GM04503 (cell line): Measurements from ENCODE around the gene GMEB2.
"Not testable (repeated sequence)": the region's sequence is repeated elsewhere in the genome, so short reads cannot be mapped to it uniquely, and the experiment has no call there.

Experiments used
- DNase-seq: peaks from one replicate; pipeline ENCODE4 v3.0.0-alpha.2; 2012; ENCODE audit warnings: low read depth

GMEB2 gene, protein sequence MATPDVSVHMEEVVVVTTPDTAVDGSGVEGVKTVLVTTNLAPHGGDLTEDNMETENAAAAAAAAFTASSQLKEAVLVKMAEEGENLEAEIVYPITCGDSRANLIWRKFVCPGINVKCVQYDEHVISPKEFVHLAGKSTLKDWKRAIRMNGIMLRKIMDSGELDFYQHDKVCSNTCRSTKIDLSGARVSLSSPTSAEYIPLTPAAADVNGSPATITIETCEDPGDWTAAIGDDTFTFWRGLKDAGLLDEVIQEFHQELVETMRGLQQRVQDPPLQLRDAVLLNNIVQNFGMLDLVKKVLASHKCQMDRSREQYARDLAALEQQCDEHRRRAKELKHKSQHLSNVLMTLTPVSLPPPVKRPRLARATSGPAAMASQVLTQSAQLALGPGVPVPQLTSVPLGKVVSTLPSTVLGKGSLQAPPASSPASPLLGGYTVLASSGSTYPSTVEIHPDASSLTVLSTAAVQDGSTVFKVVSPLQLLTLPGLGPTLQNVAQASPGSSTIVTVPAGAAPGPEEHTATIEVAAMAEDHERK

DNA sequence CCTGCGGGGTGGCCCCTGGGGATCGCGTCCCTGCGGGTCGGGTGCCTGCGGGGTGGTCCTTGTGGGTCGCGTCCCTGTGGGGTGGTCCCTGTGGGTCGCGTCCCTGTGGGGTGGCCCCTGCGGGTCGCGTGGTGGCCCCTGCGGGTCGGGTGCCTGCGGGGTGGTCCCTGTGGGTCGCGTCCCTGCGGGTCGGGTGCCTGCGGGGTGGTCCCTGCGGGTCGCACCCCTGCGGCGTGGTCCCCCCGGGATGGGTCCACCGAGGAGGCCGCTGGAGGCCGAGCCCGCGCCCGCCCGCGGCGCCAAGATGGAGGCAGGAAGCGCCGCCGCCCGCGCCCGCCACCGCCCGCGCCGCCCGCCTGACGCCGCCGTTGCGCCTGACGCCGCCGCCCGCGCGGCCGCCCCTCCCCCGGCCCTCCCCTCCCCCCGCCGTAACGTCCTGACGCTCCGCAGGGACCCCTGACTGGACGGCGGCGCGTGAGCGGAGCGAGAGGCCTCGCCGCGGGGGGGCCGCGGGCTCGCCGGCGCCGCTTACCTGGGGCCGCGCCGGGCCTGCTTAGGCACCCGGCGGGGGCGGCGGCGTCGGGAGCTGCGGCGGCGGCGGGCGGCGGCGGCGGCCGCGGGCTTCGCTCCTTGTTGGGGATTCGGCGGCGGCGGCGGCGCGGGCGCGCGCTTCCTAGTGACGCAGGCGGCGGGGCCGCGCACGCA lies at the start of gene GMEB2:
Gene GMEB2, minus strand, starts transcription at position 678 of the 705 bp plus-strand sequence. CDS start 7,704 bp downstream, outside the sequence.
- no peak for DNase-seq

GRCh38 chr20:63675681-63676368 lies 48.9 kb upstream of the GMEB2 start:
- no peak for DNase-seq

GRCh38 chr20:63673951-63674350 lies 47.0 kb upstream of the GMEB2 start:
- DNase-seq, result no peak

DNA sequence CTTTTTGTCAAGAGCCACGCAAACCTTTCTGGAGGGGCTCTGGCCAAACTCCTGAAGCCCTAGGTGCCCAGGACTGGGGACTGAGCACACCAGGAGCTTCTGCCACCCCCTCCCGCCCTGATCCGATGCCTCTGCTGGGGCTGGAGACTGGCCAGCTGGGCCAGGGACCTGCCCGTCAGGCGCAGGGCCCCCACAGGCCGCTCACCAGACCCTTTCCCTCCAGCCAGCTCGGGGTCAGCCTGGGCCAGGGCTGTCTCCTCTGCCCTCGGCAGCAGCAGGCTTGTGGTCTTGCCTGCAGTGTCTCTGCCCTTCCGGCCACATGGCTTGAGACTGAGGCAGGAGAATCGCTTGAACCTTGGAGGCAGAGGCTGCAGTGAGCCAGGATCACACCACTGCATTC lies 45.8 kb upstream of the GMEB2 start:
- no peak for DNase-seq

DNA sequence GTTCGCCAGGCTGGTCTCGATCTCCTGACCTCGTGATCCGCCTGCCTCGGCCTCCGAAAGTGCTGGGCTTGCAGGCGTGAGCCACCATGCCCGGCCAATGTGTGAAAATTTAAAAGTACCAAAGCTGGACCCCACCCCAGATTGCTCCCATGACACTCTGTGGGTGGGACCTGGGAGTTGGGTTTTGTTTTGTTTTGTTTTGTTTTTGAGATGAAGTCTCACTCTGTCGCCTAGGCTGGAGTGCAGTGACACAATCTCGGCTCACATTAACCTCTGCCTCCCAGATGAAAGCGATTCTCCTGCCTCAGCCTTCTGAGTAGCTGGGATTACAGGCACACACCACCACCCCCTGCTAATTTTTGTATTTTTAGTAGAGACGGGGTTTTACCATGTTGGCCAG lies 44.8 kb upstream of the GMEB2 start:
- not testable (repeated sequence) for DNase-seq

DNA sequence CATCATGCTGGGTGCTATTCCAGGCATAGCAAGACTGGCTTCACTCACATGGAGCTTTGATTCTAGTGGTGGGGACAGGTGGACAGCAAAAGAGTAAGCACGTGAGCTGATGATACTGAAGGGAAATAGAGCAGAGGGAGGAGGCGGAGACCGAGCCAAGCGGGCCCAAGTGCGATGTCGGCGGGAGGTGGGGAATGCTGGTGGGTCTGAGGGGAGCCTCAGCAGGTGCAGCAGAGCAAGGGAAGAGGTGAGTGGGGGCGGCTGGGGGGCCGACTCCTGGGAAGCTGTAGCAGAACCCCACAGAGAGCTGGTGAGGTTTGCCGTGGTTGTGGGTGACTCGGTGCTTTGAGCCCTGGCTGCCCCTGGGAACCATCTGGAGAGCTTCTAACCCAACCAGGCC lies 41.5 kb upstream of the GMEB2 start:
- DNase-seq, result no peak

DNA sequence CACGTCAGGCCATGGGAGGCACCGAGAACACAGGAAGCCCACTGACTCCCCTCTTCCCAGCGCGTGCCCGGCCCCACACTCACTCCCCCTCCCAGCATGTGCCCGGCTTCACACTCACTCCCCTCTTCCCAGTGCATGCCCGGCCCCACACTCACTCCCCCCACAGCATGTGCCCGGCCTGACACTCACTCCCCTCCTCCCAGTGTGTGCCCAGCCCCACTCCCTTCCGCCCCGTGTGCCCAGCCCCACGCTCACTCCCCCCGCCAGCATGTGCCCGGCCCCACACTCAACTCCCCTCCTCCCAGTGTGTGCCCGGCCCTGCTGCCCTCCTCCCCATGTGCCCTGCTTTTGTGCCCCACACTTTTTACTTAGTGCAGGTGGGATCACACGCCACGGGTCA lies 41.0 kb upstream of the GMEB2 start:
- no peak for DNase-seq

DNA sequence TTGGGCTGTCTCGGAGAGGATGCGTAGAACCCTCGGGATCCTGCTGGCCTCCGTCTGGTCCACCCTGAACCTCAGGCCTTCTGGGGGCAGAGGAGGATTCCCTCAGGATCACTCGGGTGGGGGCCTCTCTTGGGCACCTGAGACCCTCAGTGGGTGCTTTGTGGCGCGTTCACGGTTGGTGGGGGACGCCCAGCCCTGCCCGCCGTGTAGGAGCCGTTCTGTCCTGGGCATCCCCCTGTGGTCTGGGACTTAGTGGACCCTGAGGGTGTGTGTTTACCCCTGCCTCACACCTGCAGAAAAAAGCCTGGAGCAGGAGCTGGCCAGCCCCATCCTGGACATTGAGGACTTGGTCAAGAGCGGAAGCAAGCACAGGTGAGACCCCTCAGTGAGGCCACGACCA lies 38.8 kb upstream of the GMEB2 start:
- DNase-seq, result no peak

- no peak for DNase-seq
These were observed 38.1 kb upstream of the GMEB2 start for GRCh38 chr20:63664861-63665594.

- no peak for DNase-seq
These were observed 37.4 kb upstream of the GMEB2 start for GRCh38 chr20:63664143-63664851.

DNA sequence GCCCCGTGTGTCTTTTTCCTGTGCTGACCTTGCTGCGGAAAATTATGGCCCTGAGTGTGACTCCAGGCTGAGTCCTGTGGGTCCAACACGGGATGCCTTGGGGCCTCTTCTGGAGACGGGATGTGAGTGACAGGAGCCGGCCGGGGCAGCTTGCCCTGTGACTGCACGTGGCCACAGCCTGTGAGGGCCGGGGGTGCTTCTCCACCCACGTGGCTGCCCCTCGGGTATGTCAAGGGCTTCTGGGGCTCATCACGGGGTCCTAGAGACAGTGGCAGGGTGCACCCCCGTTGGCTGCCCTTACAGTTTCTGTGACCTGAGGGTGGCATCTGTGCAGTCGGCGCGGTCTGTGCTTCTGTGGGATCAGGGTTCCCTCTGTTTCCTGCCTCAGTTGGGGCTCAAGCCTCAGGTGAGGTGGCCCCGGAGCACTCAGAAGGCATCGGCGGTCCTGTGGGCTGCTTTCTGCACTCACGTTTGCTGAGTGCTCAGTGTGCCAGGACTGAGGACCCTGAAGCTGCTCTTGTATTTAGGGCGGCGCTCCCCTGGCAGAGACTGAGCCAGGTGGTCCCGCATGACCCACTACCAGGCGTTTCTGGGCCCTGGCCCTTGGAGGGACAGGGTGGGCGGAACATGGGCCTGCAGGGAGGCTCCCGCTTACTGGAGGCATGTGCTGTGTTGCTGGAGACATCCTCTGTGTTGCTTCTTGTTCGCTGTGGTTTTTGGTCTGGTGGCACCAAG lies 36.6 kb upstream of the GMEB2 start:
- DNase-seq, result no peak

- no peak for DNase-seq
These were observed 35.9 kb upstream of the GMEB2 start for GRCh38 chr20:63662813-63663189.

DNA sequence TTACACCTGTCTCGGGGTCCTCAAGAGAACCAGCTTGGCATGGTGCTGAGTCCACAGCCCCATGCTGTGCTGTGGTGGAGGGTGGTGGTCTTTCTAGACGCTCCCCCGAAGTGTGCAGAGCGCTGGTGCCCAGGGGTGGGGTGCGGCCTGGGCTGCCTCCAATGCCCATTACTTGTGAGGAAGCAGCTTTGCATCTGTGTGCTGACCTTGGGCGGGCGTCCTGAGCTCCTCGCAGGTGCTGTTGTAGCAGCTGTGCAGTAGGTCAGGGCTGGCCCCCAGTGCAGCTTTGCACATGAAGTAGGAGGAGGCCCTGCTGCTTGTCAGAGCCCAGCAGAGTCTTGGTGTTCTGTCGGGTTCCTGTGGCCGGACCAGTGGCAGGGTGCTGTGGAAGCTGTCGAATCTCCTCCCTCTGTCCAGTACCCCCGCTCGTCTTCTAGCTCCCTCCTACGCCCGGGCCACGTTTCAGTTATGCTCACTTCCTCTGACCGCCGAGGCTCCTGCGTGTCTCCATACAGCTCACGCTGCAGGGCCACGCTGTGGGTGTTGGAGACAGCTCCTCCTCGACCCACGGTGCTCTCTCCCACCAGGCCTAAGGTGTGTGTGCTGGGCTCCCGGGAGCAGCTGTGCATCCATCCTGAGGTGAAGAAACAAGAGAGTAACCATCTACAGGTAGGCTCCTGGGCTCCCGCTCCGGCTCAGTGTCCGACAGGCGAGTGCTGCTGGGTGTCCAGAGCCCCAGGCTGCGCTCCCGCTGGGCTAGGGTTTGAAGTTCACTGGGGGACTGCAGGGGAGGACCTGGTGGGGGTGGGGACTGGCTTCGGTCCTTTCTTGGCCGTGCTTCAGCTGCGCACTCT lies 35.3 kb upstream of the GMEB2 start:
- DNase-seq, result no peak

- DNase-seq, result no peak
These were observed 34.2 kb upstream of the GMEB2 start for GRCh38 chr20:63661108-63661507.

- no peak for DNase-seq
These were observed 33.7 kb upstream of the GMEB2 start for GRCh38 chr20:63660622-63661021.

DNA sequence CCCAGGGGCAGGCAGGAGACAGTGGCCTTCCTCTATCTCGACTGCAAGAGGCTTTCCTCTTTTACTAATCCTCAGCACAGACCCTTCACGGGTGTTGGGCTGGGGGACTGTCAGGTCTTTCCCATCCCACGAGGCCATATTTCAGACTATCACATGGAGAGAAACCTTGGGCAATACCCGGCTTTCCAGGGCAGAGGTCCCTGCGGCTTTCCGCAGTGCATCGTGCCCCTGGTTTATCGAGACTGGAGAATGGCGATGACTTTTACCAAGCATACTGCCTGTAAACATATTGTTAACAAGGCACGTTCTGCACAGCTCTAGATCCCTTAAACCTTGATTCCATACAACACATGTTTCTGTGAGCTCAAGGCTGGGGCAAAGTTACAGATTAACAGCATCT lies 33.3 kb upstream of the GMEB2 start:
- DNase-seq, result not testable (repeated sequence)

- no peak for DNase-seq
These were observed 32.5 kb upstream of the GMEB2 start for GRCh38 chr20:63659370-63659769.

DNA sequence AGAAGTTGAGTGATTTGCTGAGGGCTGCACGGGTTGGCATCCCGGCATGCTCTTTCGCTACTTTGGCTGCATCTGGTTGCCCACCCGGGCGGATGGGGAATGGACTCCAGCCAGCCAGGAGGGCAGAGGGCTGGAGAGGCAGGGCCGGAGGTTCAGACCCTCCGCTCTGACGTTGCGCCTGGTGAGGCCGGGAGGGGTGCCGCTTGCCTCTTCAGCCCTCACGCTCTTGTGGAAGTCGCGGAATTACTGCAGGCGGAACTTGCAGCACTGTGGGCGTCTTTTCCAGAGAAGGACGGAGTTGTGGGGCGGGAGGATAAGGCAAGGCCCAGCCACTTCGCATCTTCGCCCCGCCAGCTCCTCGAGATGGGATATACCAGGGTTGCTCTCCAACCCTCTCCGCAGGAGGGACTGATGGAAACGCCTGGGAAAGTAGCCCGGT lies 31.9 kb upstream of the GMEB2 start:
- DNase-seq, result peak; percentile 14

GRCh38 chr20:63657937-63658748 lies 31.2 kb upstream of the GMEB2 start, which contains the start of gene RTEL1:
Gene RTEL1, plus strand, starts transcription at chr20:63658312. Its CDS starts 1,091 bp downstream, at chr20:63659403.
- DNase-seq, result peak; percentile 63
